HG03378 (cell line): Measurements from ENCODE around the gene MBNL2.

Experiments used
- ATAC-seq: cut with Tn5 transposase; IDR thresholded peaks from one replicate; pipeline ENCODE4 v1.9.1; 2021; ENCODE audit warnings: mild to moderate bottlenecking, moderate library complexity; ENCODE audit not compliant: unreplicated experiment

The MBNL2 gene

DNA sequence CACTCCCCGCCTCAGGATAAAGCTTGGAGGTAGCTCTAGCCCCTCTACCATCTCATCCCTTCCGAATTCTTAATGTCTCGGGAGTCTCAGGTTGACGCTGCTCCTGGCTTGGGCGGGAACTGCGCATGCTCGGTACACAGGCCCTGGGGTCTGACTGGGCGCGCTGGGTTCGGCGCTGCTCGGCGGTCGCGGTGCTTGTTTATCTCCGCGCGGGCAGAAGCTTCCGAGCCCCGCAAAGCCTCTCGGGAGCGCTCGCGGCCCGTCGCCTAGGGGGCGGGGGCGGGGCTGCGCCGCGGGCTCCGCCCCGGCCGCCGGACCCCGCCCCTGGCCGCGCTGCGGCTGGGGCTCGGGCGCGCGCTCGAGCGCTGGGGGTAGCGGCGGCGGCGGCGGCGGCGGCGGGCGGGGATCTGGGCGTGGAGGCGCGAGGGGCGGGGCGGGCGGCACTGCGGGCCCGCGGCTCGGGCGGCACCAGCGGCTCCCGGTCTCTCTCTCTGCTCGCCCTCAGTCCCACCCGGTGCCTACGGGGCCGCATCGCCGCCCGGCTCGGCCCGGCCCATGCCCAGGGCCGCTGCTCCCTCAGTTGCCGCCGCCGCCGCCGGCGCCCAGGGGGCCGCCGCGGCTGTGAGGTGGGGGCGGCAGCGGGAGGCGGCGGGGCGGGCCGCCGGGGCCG, 211.7 kb downstream of the MBNL2 start, which contains the start of gene RAP2A:
TSS of gene RAP2A (plus strand) at position 443 of the 670 bp plus-strand sequence. CDS start 302 bp downstream, outside the sequence.
- peak; percentile 24 for ATAC-seq

DNA sequence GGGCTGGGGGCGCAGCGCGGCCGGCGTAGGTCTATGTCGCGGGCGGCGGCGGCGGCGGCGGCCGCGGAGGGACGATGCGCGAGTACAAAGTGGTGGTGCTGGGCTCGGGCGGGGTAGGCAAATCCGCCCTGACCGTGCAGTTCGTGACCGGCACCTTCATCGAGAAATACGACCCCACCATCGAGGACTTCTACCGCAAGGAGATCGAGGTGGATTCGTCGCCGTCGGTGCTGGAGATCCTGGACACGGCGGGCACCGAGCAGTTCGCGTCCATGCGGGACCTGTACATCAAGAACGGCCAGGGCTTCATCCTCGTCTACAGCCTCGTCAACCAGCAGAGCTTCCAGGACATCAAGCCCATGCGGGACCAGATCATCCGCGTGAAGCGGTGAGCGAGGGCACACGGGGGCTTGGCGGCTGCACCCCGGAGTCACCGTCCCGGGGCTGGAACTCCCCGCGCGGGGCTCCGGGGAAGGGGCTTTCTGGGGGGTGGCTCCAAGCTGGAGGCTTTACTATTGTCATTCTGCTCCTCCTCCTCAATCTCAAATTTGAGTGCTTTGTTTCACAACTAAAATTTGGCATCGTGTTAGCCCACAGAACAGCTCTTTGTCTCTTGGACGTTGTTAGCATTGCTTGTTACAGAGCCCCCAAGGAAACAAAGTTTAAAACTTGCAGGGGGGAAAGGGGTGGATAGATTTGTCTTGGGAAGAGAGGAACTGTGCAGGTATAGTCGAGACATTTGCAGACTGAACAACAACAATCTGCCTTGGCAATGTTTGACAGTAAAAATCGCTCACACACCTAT, 212.5 kb downstream of the MBNL2 start:
- no peak for ATAC-seq

DNA sequence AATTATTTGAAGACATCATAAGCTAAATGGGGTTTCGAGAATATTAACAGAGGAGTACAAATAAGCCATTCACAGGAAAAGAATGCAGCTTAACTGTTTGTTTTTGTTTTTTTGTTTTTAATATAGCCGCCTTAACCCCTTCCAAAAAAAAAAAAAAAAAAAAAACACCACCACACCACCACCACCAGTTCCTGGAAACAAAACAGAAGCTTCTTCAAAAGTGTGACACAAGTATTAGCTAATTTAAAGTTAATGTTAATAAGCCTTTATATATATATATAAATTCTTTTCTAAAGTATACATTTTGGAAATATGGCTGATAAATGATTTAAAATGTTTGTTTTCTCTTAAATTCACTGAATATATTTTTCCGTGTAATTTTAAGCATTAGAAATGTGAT, 213.2 kb downstream of the MBNL2 start:
- ATAC-seq: no peak

DNA sequence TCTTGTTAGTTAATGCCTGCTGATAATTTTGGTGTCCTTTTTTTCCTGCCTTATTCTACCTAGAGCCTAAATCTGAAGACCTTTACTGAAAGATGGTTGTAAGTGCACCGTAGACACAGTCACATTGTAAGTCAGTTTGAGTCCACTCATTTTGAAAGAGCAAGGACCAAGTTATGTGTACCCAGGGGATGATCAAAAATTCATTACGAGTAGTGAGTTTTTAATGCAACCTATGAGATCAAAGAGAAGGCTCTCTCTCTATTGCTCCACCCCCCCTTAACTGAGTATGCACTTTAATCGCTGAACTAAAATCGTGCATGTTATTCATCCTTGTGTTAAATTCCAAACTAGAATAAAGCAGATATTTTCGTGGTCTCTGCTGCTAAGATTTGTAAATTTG, 213.7 kb downstream of the MBNL2 start:
- ATAC-seq: peak; percentile 10

DNA sequence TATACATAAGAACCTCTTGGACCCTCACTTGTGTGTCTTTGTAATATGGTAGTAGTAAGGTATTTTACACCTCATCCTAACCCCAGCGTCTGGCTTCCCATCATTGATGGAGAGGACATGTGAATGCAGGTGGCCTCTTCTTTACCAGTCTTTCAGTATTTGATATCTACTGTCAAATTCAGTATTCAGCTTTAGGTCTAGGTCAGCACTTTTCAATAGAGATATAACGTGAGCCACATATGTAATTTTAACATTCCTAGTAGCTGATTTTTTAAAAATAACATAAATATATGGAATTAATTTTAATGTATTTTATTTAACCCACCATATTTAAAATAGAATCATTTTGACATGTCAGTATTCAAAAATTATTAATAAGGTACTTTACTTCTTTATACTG, 214.7 kb downstream of the MBNL2 start:
- no peak for ATAC-seq

DNA sequence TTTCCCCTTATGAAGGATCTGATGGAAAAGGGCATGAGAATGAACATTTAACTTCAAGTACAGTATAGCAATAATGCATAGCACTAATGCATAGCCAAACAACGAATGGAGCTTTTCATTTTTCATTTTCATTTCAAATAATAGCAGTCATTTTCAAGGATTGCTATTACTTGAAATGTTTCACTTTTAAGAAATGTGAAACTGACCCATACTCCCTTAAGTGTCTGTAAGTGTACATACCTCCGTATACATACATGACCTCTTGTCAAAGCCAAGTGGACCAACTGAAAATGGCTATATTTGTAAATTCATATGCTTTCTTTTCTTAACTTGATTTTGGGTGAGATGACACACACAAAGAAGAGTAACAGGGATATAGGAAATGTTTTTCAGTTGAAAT, 215.6 kb downstream of the MBNL2 start:
- no peak for ATAC-seq

DNA sequence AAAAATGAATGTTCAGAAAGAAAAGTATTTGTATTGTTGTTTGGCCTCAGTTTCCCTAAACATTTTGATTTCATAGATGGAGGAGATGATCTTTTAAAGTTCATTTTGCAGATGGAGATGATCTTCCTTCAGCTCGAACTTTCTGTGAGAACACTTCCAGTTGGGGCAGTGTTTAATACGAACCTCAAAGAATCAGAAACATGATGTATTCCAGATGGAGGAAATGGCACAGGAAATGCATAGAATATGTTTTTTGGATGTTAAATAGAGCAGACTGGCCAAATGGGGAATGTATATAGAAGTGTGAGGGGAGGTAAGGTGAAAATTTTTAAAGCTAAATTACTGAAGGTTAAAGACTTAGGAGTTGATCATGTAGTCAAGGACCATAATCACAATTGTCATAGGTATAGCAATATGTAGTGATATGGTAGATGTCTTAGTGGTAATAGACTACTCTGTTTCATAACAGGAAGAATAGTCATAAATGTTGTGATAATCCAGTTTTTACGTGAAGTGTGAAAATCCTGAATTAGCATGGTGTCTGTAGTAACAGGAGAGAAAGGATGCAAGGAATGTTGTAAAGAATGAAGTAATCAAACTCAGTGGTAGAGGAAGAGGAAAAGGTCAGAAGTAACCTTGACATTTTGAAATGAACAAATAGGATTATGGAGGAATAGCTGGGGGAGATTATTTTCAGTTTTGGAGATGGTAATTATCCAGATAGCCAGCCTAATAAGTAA, 216.9 kb downstream of the MBNL2 start:
- no peak for ATAC-seq

DNA sequence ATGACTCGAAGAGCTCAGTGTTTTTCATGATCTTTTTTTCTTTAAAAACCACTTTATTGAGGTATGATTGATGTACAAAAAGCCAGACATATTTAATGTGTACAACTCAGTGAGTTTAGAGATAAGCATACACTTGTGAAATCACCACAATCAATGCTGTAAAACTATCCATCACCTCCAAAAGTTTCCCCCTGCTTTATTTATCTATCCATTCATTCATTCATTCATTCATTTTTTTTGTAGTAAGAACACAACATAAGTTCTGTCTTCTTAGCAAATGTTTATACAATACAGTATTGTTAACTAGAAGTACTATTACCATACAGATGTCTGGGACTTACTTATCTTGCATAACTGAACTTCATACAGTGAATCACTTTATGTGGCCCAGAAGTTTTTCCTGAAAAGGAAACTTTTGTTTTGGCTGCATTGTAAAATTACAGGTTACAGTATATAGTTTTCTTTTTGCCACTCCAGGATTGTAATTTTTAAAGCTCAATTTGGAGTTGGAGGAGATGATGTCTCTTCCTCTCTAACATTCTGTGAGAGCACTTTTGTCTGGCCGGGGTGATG, 218.6 kb downstream of the MBNL2 start:
- no peak for ATAC-seq

DNA sequence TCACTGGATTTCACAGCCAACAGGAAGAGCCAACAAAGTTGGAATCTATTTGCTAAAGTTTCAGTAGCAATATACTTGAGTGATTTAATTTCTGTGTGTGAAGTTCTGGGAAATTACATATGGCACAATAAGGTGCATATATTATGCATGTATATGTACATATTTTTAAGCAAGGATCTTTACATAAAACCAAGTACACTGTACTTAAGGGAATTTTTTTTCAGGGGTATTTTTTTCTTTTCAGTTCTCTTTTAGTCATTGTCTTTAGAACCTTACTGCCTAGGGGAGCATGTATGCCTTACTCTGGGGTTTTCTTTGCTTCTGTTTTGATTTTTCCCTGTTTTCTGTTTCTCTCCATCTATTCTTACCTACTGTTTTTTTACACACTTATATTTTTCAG, 219.2 kb downstream of the MBNL2 start:
- peak; percentile 74 for ATAC-seq
